H1 (cell line): ENCODE results near the gene CACNB4. TPM values are rescaled to one million over a fixed set of nuclear protein-coding genes. Genes with fewer than 3 reads are reported as not detected.

Experiments
- CTCF ChIA-PET: fragments of 300-600 bp; sonication (Branson Sonifier 250); formaldehyde crosslinking; loops from one replicate; lab custom pipeline; 2021; ENCODE audit not compliant: partially characterized antibody; lab: Charles Lee
- POLR2A ChIA-PET: fragments of 300-600 bp; sonication (Branson Sonifier 250); formaldehyde crosslinking; loops from one replicate; lab custom pipeline; 2021; ENCODE audit warnings: inconsistent platforms; ENCODE audit not compliant: partially characterized antibody; lab: Charles Lee
- DNase-seq, 2 experiments: peaks; one replicate each; pipeline versions ENCODE4 v3.0.0 to v3.0.0-alpha.2; 2010 to 2022; ENCODE audit warnings: low spot score in 2 of 2, low read depth in 1 of 2, mixed read lengths in 1 of 2
- FAIRE-seq: peaks from 2 replicates; lab custom pipeline; 2011; peaks lifted over from hg19 to GRCh38; lab: Jason Lieb, UNC
- H2AFZ ChIP-seq: 2 replicates; pipeline ENCODE4 v1.8.1; 2012; ENCODE audit warnings: low read length, inconsistent platforms
- H2AK5ac ChIP-seq: 2 replicates; pipeline ENCODE4 v1.6.1; 2013; ENCODE audit warnings: low read depth, low read length
- H2BK120ac ChIP-seq: replicated peaks from 2 replicates; pipeline ENCODE3; 2013; ENCODE audit warnings: low read depth, low read length, inconsistent platforms
- H2BK12ac ChIP-seq: 2 replicates; pipeline ENCODE4 v1.6.1; 2013; ENCODE audit warnings: low read depth, low read length
- H2BK15ac ChIP-seq: 2 replicates; pipeline ENCODE4 v1.6.1; 2013; ENCODE audit warnings: low read length
- H2BK20ac ChIP-seq: 2 replicates; pipeline ENCODE4 v1.6.1; 2013; ENCODE audit warnings: low read length
- H2BK5ac ChIP-seq: 2 replicates; pipeline ENCODE4 v1.6.1; 2013; ENCODE audit warnings: low read depth, low read length
- H3K14ac ChIP-seq: 2 replicates; pipeline ENCODE4 v1.6.1; 2013; ENCODE audit warnings: inconsistent platforms; ENCODE audit not compliant: insufficient read length
- H3K18ac ChIP-seq: 2 replicates; pipeline ENCODE4 v1.6.1; 2013; ENCODE audit warnings: low read length; ENCODE audit errors: extremely low read depth
- H3K23ac ChIP-seq: 2 replicates; pipeline ENCODE4 v1.6.1; 2013; ENCODE audit warnings: inconsistent platforms; ENCODE audit not compliant: insufficient read length
- H3K23me2 ChIP-seq: 2 replicates; pipeline ENCODE4 v1.6.1; 2013; ENCODE audit warnings: low read depth, low read length
- H3K27ac ChIP-seq: 2 replicates; pipeline ENCODE4 v1.6.1; 2011; ENCODE audit warnings: low read depth, low read length, inconsistent platforms
- H3K27me3 ChIP-seq, 4 experiments: replicated peaks in 1 of 4; 1 replicate in 1 of 4; 2 replicates in 3 of 4; pipeline versions ENCODE4 v1.6.1 to v1.8.1; 2011 to 2013; ENCODE audit warnings: low read length in 3 of 4, mild to moderate bottlenecking in 3 of 4, inconsistent platforms in 2 of 4, mixed read lengths in 2 of 4, moderate library complexity in 1 of 4; ENCODE audit not compliant: control insufficient read depth in 3 of 4, insufficient read depth in 3 of 4; ENCODE audit errors: extremely low read depth in 1 of 4
- H3K36me3 ChIP-seq, 4 experiments: 2 replicates each; pipeline versions ENCODE4 v1.6.1 to v1.8.1; 2011 to 2013; ENCODE audit warnings: mild to moderate bottlenecking in 4 of 4, low read length in 3 of 4, moderate library complexity in 2 of 4, control low read depth in 1 of 4, inconsistent platforms in 1 of 4; ENCODE audit not compliant: insufficient read depth in 4 of 4, control insufficient read depth in 2 of 4
- H3K4ac ChIP-seq: replicated peaks from 2 replicates; pipeline ENCODE3; 2013; ENCODE audit warnings: low read length, low read depth, mixed read lengths, inconsistent platforms; ENCODE audit not compliant: insufficient read length
- H3K4me1 ChIP-seq, 4 experiments: replicated peaks in 1 of 4; 1 replicate in 1 of 4; 2 replicates in 3 of 4; pipeline versions ENCODE4 v1.6.1 to v1.8.1; 2011 to 2013; ENCODE audit warnings: low read length in 3 of 4, inconsistent platforms in 2 of 4, mixed read lengths in 1 of 4; ENCODE audit not compliant: insufficient read depth in 4 of 4, control insufficient read depth in 3 of 4
- H3K4me2 ChIP-seq, 2 experiments: 2 replicates each; pipeline versions ENCODE4 v1.6.1 to v1.8.1; 2011 to 2013; ENCODE audit warnings: low read depth in 2 of 2, low read length in 2 of 2, control low read depth in 1 of 2, inconsistent platforms in 1 of 2, mild to moderate bottlenecking in 1 of 2; ENCODE audit not compliant: insufficient read depth in 1 of 2
- H3K4me3 ChIP-seq, 4 experiments: fragments of 200-600, 300-600 bp in 1 of 4; sonication (generic), shearing (Covaris generic), sonication (Bioruptor Twin) in 1 of 4; 2 replicates each; pipeline versions ENCODE4 v1.5.1 to v1.8.1; 2011 to 2016; ENCODE audit warnings: low read length in 4 of 4, low read depth in 3 of 4, control low read depth in 2 of 4, inconsistent platforms in 2 of 4, mild to moderate bottlenecking in 2 of 4, mixed read lengths in 1 of 4, moderate library complexity in 1 of 4; ENCODE audit not compliant: insufficient read depth in 2 of 4; ENCODE audit errors: extremely low read depth in 1 of 4
- H3K56ac ChIP-seq: replicated peaks from 2 replicates; pipeline ENCODE3; 2013; ENCODE audit warnings: low read depth, mild to moderate bottlenecking, mixed read lengths, low read length, inconsistent platforms; ENCODE audit not compliant: insufficient read length
- H3K79me1 ChIP-seq: 2 replicates; pipeline ENCODE4 v1.6.1; 2013; ENCODE audit warnings: low read depth, low read length, control low read depth
- H3K79me2 ChIP-seq, 2 experiments: 2 replicates each; pipeline versions ENCODE4 v1.6.1 to v1.8.1; 2012 to 2013; ENCODE audit warnings: low read length in 2 of 2, mild to moderate bottlenecking in 2 of 2, inconsistent platforms in 1 of 2; ENCODE audit not compliant: insufficient read depth in 2 of 2, control insufficient read depth in 1 of 2
- H3K9ac ChIP-seq, 4 experiments: replicated peaks in 1 of 4; 1 replicate in 1 of 4; 2 replicates in 3 of 4; pipeline versions ENCODE4 v1.6.1 to v1.8.1; 2011 to 2013; ENCODE audit warnings: low read depth in 3 of 4, low read length in 3 of 4, control low read depth in 2 of 4, mild to moderate bottlenecking in 2 of 4, moderate library complexity in 2 of 4, inconsistent platforms in 1 of 4; ENCODE audit errors: extremely low read depth in 1 of 4
- H3K9me3 ChIP-seq, 2 experiments: 2 replicates each; pipeline versions ENCODE4 v1.6.1 to v1.8.1; 2012 to 2013; ENCODE audit warnings: mild to moderate bottlenecking in 2 of 2, moderate library complexity in 2 of 2, control low read depth in 1 of 2, inconsistent platforms in 1 of 2, low read depth in 1 of 2, low read length in 1 of 2, mixed read lengths in 1 of 2; ENCODE audit not compliant: insufficient read depth in 2 of 2
- H4K20me1 ChIP-seq, 2 experiments: replicated peaks in 1 of 2; 2 replicates each; pipeline versions ENCODE3 to v1.8.1; 2011 to 2013; ENCODE audit warnings: inconsistent platforms in 2 of 2, low read length in 2 of 2, mild to moderate bottlenecking in 1 of 2; ENCODE audit not compliant: insufficient read depth in 2 of 2, control insufficient read depth in 1 of 2
- H4K5ac ChIP-seq: 2 replicates; pipeline ENCODE4 v1.6.1; 2013; ENCODE audit warnings: low read length, low read depth, mixed read lengths, inconsistent platforms; ENCODE audit not compliant: insufficient read length
- H4K8ac ChIP-seq: 2 replicates; pipeline ENCODE4 v1.8.0; 2013; ENCODE audit warnings: mild to moderate bottlenecking, moderate library complexity, low read length, inconsistent platforms; ENCODE audit not compliant: insufficient read depth; ENCODE audit errors: extremely low read depth
- H4K91ac ChIP-seq: replicated peaks from 2 replicates; pipeline ENCODE3; 2013; ENCODE audit warnings: low read length, mixed read lengths, inconsistent platforms; ENCODE audit not compliant: insufficient read length
- KDM5A ChIP-seq: fragments of 200-600 bp; IDR thresholded peaks from 2 replicates; pipeline ENCODE4 v1.7.1; 2012; ENCODE audit warnings: mild to moderate bottlenecking, low read length, inconsistent platforms, mixed read lengths
- SIRT6 ChIP-seq: IDR thresholded peaks from one replicate; pipeline ENCODE4 v1.7.1; 2012; ENCODE audit warnings: low read length, inconsistent platforms
- WGBS, 2 experiments: shearing (Covaris generic) in 1 of 2; methylation state at CpG; one replicate each; pipeline versions ENCODE4 v1.1.6 to v1.1.7; 2013 to 2015; ENCODE audit warnings: low lambda C conversion rate in 2 of 2, mixed read lengths in 2 of 2, inconsistent platforms in 1 of 2, low coverage in 1 of 2, missing lambda C conversion rate in 1 of 2; ENCODE audit not compliant: insufficient replicate concordance in 2 of 2, insufficient coverage in 1 of 2, insufficient read length in 1 of 2; ENCODE audit errors: extremely low coverage in 1 of 2, missing lambda C conversion rate in 1 of 2; 5-methylcytosine and 5-hydroxymethylcytosine counted together
- polyA plus RNA-seq, 7 experiments: library from polyadenylated mRNA; depleted of rRNA in 3 of 7; stranded (reverse) in 5 of 7; unstranded in 2 of 7; fragments of >200 nt in 5 of 7; fragments of 200-250 nt in 2 of 7; gene quantifications; 1 replicate in 5 of 7; 2 replicates in 1 of 7; 4 replicates in 1 of 7; pipeline versions ENCODE4 v1.2.1 to v1.2.3, GENCODE V29; 2011 to 2013; ENCODE audit warnings: missing spikeins in 2 of 7, mixed read lengths in 2 of 7
- total RNA-seq: library from RNA; stranded (reverse); fragmentation: NEBNext Ultra II Directional; extraction: Animal tissue kit (Norgen Biotek cat#: 25700); gene quantifications from 2 replicates; pipeline ENCODE4 v1.2.1, GENCODE V29; 2021

The CACNB4 gene
- total and polyA plus RNA-seq, 2 of the 8 experiments (the other 6 are each of a cell fraction or from before 2014, with no cell fraction given), result 2.0 to 4.0 TPM

- POLR2A ChIA-PET, result no interaction called here
- CTCF ChIA-PET, result interaction anchor here (0.7 to 1.5 kb wide), 3 partner anchors 11 to 20 kb away, joined by 3 to 4 read pairs (median 3); no protein-coding TSS in a partner anchor
- no peak for DNase-seq
- H3K18ac ChIP-seq, result no peak overlapping the region
- no peak for FAIRE-seq
- WGBS, 2 experiments, result 92% methylated on average over 2 of the region's 2 CpGs; no CpG with 5 or more reads in 1 of the 2 experiments
- H2AFZ ChIP-seq, result no peak overlapping the region
- H3K9me3 ChIP-seq, result no peaks in the 10 kb centered on the region
- no peak overlapping the region for H3K14ac ChIP-seq
- H3K56ac ChIP-seq, result no peak overlapping the region
- H4K5ac ChIP-seq, result no peak overlapping the region
- H2BK5ac ChIP-seq, result no peak overlapping the region
- no peaks in the 10 kb centered on the region for H3K36me3 ChIP-seq
- no peak overlapping the region for H4K91ac ChIP-seq
- H3K27me3 ChIP-seq, result no peaks in the 10 kb centered on the region
- no peak overlapping the region for H4K8ac ChIP-seq
- H3K9ac ChIP-seq, result no peak overlapping the region
- no peak overlapping the region for H2AK5ac ChIP-seq
- H3K4me3 ChIP-seq, result no peak overlapping the region
- no peaks in the 10 kb centered on the region for H3K23me2 ChIP-seq
- H3K4me1 ChIP-seq, result peaks cover 0 to 1% (median 0%) of the 10 kb centered on the region in 4 experiments; a peak in 2 of 7 replicates
- no peak overlapping the region for H2BK15ac ChIP-seq
- no peaks in the 10 kb centered on the region for H3K79me2 ChIP-seq
- H2BK20ac ChIP-seq, result no peak overlapping the region
- no peak overlapping the region for H3K4me2 ChIP-seq
- H3K4ac ChIP-seq, result no peak overlapping the region
- no peak overlapping the region for H2BK120ac ChIP-seq
- H3K23ac ChIP-seq, result no peak overlapping the region
- H4K20me1 ChIP-seq, result no peaks in the 10 kb centered on the region
- no peak overlapping the region for H3K27ac ChIP-seq
- H2BK12ac ChIP-seq, result no peak overlapping the region
- no peak for TF ChIP-seq SIRT6
- no peak for TF ChIP-seq KDM5A
- H3K79me1 ChIP-seq, result no peaks in the 10 kb centered on the region
Measured at GRCh38 chr2:152068226-152068625, 30.6 kb downstream of the CACNB4 start.
